Fibroblast of peridontal ligament (primary cell): ENCODE measurements around the gene RGS11.

Experiments used
- DNase-seq: peaks from one replicate; pipeline ENCODE4 v3.0.0-alpha.2; 2010; ENCODE audit errors: extremely low read depth

RGS11 gene

GRCh38 chr16:296806-297510 lies 21.2 kb upstream of the RGS11 start:
- no peak for DNase-seq

- no peak for DNase-seq
Measured at GRCh38 chr16:296276-296675, 20.5 kb upstream of the RGS11 start.

GRCh38 chr16:293043-293775 lies 17.5 kb upstream of the RGS11 start:
- DNase-seq, result no peak

DNA sequence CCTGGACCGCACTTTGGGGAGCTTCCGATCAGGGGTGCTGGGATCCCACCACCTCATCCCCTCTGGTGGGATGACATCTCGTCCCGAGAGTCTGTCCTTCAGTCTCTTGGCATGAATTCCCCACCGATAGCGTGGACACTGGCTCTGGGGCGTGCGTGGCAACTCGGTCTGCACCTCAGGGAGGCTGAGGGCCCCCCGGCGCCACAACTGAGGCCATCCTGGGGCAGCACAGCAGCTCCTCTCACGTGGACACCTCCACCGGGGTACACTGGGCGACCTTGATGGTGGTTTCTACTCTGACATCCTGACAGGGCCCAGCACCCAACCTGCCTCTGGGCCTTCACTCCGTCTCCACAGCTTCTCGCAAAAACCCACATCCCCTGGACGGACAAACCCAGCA lies 15.8 kb upstream of the RGS11 start:
- no peak for DNase-seq

DNA sequence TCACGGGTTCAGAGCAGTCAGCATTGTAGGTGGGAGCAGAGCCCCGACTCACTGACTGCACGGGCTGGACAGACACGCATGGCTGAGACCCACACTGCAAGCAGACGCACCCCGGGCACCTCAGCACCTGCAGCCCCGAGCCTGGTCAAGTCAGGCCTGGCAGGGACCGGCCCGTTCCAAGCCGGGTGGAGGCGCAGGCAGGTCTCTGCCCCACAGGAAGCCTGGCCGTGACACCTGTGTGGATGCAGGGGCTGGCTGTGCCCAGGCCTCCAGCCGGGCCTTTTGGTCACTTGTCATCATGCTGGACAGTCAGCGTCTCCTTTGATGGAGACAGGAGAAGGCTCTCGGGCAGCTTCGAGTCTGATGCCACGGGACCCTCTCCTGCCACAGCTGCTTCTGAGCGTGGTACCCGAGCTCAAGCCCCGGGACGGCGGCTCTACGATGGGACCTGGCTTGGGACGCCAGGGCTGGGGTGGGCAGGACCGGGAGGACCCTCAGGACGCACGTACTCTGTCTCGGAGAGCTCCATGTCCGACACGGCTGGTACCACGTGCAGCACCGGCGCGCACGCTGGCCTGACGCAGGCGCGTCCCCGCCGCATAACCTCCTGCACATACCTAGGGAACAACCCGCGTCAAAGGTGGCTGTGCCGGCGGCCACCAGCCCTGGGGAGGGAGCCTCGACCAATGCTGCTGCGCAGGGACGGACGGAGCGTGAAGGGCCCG lies 15.1 kb upstream of the RGS11 start:
- DNase-seq, result no peak

DNA sequence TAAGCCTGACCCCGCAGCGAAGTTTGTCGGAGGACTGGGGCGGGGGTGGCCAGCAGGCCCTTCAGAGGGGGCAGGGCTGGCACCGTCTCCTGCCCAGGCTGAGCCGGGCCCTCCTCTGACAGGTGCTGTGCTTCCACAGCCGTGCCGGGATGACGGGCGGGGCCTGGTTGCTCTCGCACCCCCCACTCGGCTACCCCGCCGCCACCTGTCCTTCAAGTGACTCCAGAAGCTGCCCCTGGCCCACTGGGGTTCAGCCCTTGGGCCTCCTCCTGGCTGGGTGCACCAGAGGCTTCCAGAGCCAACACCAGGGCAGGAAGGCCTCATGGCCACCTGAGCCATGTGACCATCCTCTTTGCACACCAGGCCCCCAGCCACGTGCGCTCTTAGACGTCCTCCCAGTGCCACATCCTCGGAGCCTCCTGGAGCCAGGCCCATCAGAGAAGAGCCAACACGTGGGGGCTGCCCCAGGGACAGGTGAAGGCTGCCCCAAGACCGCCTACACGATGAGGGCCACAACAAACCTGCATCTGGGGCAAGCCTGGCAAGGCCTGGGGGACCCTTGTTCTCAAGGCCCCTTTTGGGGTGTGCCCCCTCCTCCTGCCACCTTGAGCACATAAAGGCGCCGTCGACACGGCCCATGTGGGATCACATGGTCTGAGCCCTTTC lies 14.4 kb upstream of the RGS11 start:
- DNase-seq, result no peak

DNA sequence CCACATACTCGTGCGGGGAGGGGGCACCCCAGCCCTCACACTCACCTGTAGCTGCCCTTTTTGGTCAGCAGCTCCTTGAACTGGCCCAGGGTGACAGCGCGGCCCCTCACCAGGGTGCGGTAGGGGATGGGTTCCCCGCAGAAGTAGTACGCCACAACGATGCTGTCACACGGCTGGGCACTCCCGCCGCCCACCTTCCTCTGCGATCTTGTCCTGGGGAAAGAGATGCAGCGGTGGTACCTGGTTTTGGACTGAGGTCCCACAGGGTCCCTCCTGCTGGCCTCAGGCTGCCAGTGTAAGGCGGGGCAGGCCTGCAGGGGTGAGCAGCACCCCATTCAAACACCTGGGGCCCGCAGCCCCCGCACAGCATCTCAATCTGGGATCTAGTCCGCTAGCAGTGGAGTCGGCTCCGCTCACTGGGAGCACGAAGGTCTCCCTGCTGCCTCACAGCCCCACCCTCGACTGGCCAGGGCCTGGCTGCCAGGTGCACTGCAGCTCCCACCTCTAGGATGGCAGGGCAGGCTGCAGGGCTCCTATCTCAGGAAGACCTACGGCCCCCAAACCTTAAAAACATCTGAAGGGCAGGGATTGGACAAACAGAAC lies 13.8 kb upstream of the RGS11 start:
- DNase-seq, result no peak

- no peak for DNase-seq
Measured at GRCh38 chr16:287981-288920, 12.5 kb upstream of the RGS11 start.

- no peak for DNase-seq
Measured at GRCh38 chr16:287298-287811, 11.6 kb upstream of the RGS11 start.

DNA sequence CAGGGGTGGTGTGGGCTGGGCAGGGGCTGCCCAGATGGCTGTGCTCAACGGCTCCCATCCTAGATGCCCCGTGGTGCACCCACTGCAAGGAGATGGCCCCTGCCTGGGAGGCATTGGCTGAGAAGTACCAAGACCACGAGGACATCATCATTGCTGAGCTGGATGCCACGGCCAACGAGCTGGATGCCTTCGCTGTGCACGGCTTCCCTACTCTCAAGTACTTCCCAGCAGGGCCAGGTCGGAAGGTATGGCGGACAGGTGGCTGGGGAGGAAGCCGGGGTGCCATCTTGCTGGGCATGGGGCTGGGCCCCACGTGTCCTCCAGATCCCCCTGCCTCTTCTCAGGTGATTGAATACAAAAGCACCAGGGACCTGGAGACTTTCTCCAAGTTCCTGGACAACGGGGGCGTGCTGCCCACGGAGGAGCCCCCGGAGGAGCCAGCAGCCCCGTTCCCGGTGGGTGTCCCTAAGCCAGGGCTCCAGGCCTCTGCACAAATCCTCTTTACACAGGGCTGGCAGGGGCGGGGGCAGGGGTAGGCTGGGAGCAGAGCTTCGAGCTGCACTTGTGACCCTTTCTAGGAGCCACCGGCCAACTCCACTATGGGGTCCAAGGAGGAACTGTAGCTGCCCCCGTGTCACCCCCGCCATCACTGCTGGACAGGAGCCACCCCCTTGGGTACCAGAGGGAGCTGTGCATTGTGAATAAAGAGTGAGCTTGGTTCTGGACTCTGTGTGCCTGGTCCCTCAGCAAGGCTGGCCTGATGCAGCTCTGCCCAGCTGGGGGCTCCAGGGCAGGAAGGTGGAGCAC lies 10.9 kb upstream of the RGS11 start:
- no peak for DNase-seq

DNA sequence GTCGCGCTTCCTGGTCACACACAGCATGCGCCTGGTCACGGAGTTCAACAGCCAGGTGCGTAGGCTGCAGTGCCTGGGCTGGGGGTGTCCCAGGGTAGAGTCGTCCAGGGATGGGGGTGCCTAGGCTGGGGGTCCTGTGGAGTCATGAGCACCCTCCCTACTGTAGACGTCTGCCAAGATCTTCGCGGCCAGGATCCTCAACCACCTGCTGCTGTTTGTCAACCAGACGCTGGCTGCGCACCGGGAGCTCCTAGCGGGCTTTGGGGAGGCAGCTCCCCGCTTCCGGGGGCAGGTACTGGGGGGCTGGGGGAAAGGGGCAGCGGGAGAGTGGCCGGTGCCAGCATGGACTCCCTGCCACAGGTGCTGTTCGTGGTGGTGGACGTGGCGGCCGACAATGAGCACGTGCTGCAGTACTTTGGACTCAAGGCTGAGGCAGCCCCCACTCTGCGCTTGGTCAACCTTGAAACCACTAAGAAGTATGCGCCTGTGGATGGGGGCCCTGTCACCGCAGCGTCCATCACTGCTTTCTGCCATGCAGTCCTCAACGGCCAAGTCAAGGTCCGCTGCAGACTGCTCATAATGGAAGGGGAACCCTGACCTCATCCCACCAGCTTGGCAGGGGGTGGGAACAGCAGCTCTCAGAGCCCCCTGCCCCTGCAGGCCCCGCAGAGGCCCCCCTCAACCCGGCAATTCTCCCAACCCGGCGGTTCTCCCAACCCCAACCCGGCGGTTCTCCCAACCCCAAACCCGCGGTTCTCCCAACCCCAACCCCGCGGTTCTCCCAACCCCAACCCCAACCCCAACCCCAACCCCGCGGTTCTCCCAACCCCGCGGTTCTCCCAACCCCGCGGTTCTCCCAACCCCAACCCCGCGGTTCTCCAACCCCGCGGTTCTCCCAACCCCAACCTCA lies 9.7 kb upstream of the RGS11 start:
- DNase-seq, result no peak

- DNase-seq, result no peak
Measured at GRCh38 chr16:284204-285120, 8.7 kb upstream of the RGS11 start.

DNA sequence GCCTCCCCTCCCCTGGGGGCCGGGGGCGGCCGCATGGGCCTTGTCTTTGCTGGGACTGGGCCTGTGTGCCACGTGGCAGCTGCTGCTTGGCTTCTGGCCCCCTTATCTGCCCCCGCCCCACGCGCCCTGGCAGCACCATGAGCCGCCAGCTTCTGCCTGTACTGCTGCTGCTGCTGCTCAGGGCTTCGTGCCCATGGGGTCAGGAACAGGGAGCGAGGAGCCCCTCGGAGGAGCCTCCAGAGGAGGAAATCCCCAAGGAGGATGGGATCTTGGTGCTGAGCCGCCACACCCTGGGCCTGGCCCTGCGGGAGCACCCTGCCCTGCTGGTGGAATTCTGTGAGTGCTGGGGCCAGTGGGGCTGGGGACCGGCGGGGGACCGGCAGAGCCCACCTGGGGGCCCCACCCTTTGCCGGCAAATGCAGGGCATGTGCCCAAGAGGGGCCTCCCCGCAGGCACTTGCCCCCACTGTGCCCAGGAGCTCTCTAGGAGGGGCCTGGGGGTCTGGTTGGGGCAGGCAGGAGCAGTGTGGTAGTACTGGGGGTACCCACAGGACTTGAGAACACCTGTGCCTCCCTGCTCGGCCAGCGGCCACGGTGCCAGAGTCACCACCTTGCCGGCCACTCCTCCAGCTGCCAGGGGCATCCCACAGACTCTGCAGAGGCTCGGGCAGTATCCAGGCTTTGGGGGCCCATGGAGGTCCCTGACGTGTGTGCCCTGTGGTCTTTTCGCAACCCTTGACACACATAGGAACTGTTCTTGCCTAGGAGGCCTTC lies 7.5 kb upstream of the RGS11 start, which contains the start of gene PDIA2:
TSS of gene PDIA2 (plus strand) at position 132 of the 773 bp plus-strand sequence. CDS start at position 138, 6 bp downstream.
- DNase-seq, result no peak

- no peak for DNase-seq
Measured at GRCh38 chr16:282491-282890, 6.7 kb upstream of the RGS11 start.

- DNase-seq, result no peak
Measured at GRCh38 chr16:281660-282255, 6.0 kb upstream of the RGS11 start.

- DNase-seq, result no peak
Measured at GRCh38 chr16:280991-281659, 5.4 kb upstream of the RGS11 start.
